ENCODE data around the gene CCDC88A. TPM values are rescaled to one million over a fixed set of nuclear protein-coding genes. Genes with fewer than 3 reads are reported as not detected.
"Not testable (repeated sequence)": the region's sequence is repeated elsewhere in the genome, so short reads cannot be mapped to it uniquely, and the experiment has no call there.

CCDC88A gene
- total RNA-seq, 1 experiment from 2014 or later = 21.6 TPM

- H3K9ac ChIP-seq (ENCODE audit: low read length); H3K27me3 ChIP-seq (ENCODE audit: low read length); H4K20me1 ChIP-seq (ENCODE audit: low read length); POLR2A ChIA-PET (ENCODE audit: unreplicated experiment); DNase-seq; CTCF ChIA-PET; H3K27ac ChIP-seq (ENCODE audit: low read length); H3K4me2 ChIP-seq (ENCODE audit: low read length); H3K4me3 ChIP-seq (ENCODE audit: low read length); ATAC-seq; H2AFZ ChIP-seq (ENCODE audit: low read length); H3K36me3 ChIP-seq (ENCODE audit: low read depth, low read length); H3K9me3 ChIP-seq (ENCODE audit: low read length); H3K9me2 ChIP-seq (replicated peaks; ENCODE audit: low read length); BruUV-seq (replicated peaks); H3F3A ChIP-seq (ENCODE audit: low read length, unreplicated experiment): not testable (repeated sequence)
- Histone ChIP-seq H3K4me1 (ENCODE audit: insufficient read depth, low read length) (peaks cover 17% of the 10 kb centered on the region), H3K79me2 (ENCODE audit: low read length) (peaks cover 13% of the 10 kb centered on the region)
- intact Hi-C loops (cut with micrococcal nuclease) = loop anchor here (5.0 kb wide), 1 partner anchor 232 kb away; no protein-coding TSS in a partner anchor
Observed at GRCh38 chr2:55279859-55280424, 139.7 kb downstream of the CCDC88A start.

- Histone ChIP-seq H3K79me2 (ENCODE audit: low read length) (peaks cover 13% of the 10 kb centered on the region), H3K4me1 (ENCODE audit: insufficient read depth, low read length) (peaks cover 17% of the 10 kb centered on the region)
- H3K4me2 ChIP-seq (ENCODE audit: low read length); H3K9ac ChIP-seq (ENCODE audit: low read length); H3K36me3 ChIP-seq (ENCODE audit: low read depth, low read length); H3F3A ChIP-seq (ENCODE audit: low read length, unreplicated experiment); CTCF ChIA-PET; ATAC-seq; DNase-seq; BruUV-seq (replicated peaks); H3K9me2 ChIP-seq (replicated peaks; ENCODE audit: low read length); intact Hi-C loops (cut with micrococcal nuclease); H3K4me3 ChIP-seq (ENCODE audit: low read length); POLR2A ChIA-PET (ENCODE audit: unreplicated experiment); H3K9me3 ChIP-seq (ENCODE audit: low read length); H2AFZ ChIP-seq (ENCODE audit: low read length); H3K27ac ChIP-seq (ENCODE audit: low read length); H3K27me3 ChIP-seq (ENCODE audit: low read length); H4K20me1 ChIP-seq (ENCODE audit: low read length): not testable (repeated sequence)
Observed at GRCh38 chr2:55279214-55279835, 140.3 kb downstream of the CCDC88A start.

GRCh38 chr2:55277310-55277709, 142.3 kb downstream of the CCDC88A start:
- no peaks in the 10 kb centered on the region for H3K36me3 ChIP-seq (ENCODE audit: low read depth, low read length)
- no TSS peak for BruUV-seq (replicated peaks)
- H3K4me2 ChIP-seq (ENCODE audit: low read length) = no peak overlapping the region
- CTCF ChIA-PET = interaction anchor here (0.6 kb wide), 1 partner anchor 17 kb away, joined by 5 read pairs; no protein-coding TSS in a partner anchor
- no peaks in the 10 kb centered on the region for H3K9me2 ChIP-seq (replicated peaks; ENCODE audit: low read length)
- no peak overlapping the region for H3K4me3 ChIP-seq (ENCODE audit: low read length)
- no peak for DNase-seq
- H4K20me1 ChIP-seq (ENCODE audit: low read length) = no peaks in the 10 kb centered on the region
- POLR2A ChIA-PET (ENCODE audit: unreplicated experiment) = no interaction called here
- intact Hi-C loops (cut with micrococcal nuclease) = no loop called here
- H3K79me2 ChIP-seq (ENCODE audit: low read length) = 0 out of 2 replicates have a peak, but pooled peaks cover under 1% of the 10 kb centered on the region
- no peaks in the 10 kb centered on the region for H3K27me3 ChIP-seq (ENCODE audit: low read length)
- no peaks in the 10 kb centered on the region for H3F3A ChIP-seq (ENCODE audit: low read length, unreplicated experiment)
- ATAC-seq = no peak
- H2AFZ ChIP-seq (ENCODE audit: low read length) = no peak overlapping the region
- peaks cover 8% of the 10 kb centered on the region for H3K4me1 ChIP-seq (ENCODE audit: insufficient read depth, low read length)
- no peak overlapping the region for H3K9ac ChIP-seq (ENCODE audit: low read length)
- H3K9me3 ChIP-seq (ENCODE audit: low read length) = no peaks in the 10 kb centered on the region
- TF ChIP-seq CTCF (conservative IDR thresholded peaks at IDR 0.05; ENCODE audit: low read depth, low read length) = no peak
- no peak for TF ChIP-seq EZH2phosphoT487 (IDR thresholded peaks at IDR 0.05; ENCODE audit: borderline replicate concordance, low read length)
- TF ChIP-seq EZH2 (IDR thresholded peaks at IDR 0.05; ENCODE audit: low read length, unreplicated experiment) = no peak
- H3K27ac ChIP-seq (ENCODE audit: low read length) = no peak overlapping the region

GRCh38 chr2:55274346-55274745, 145.3 kb downstream of the CCDC88A start:
- POLR2A ChIA-PET (ENCODE audit: unreplicated experiment); CTCF ChIA-PET; H3K9ac ChIP-seq (ENCODE audit: low read length); ATAC-seq; H3K36me3 ChIP-seq (ENCODE audit: low read depth, low read length); H3K4me1 ChIP-seq (ENCODE audit: insufficient read depth, low read length); H3K9me2 ChIP-seq (replicated peaks; ENCODE audit: low read length); H3F3A ChIP-seq (ENCODE audit: low read length, unreplicated experiment); H3K9me3 ChIP-seq (ENCODE audit: low read length); H3K4me3 ChIP-seq (ENCODE audit: low read length); H3K4me2 ChIP-seq (ENCODE audit: low read length); H3K79me2 ChIP-seq (ENCODE audit: low read length); DNase-seq; H4K20me1 ChIP-seq (ENCODE audit: low read length); H3K27ac ChIP-seq (ENCODE audit: low read length); H3K27me3 ChIP-seq (ENCODE audit: low read length); BruUV-seq (replicated peaks); H2AFZ ChIP-seq (ENCODE audit: low read length); intact Hi-C loops (cut with micrococcal nuclease): not testable (repeated sequence)
